Activated T-cell treated with anti-CD3 and anti-CD28 coated beads, Interleukin-2, amount 50 U/mL, for 24 hours (primary cell): ENCODE results near the gene PSMD13.
"Not testable (repeated sequence)": the region's sequence is repeated elsewhere in the genome, so short reads cannot be mapped to it uniquely, and the experiment has no call there.

ENCODE experiments used
- DNase-seq: peaks from one replicate; pipeline ENCODE4 v3.0.0-alpha.2; 2020
- H3K27ac Mint-ChIP-seq: 2 replicates; pipeline ENCODE4 v1.8.0; 2020; ENCODE audit warnings: mild to moderate bottlenecking, mixed read lengths
- H3K27me3 Mint-ChIP-seq: 2 replicates; pipeline ENCODE4 v1.8.0; 2020; ENCODE audit warnings: mixed read lengths
- H3K36me3 Mint-ChIP-seq: 2 replicates; pipeline ENCODE4 v1.8.0; 2020; ENCODE audit warnings: low read depth, mixed read lengths
- H3K4me1 Mint-ChIP-seq: 2 replicates; pipeline ENCODE4 v1.8.0; 2020; ENCODE audit warnings: low read depth, mixed read lengths
- H3K4me3 Mint-ChIP-seq: 2 replicates; pipeline ENCODE4 v1.8.0; 2020; ENCODE audit warnings: mild to moderate bottlenecking, moderate library complexity, mixed read lengths
- H3K9me3 Mint-ChIP-seq: 2 replicates; pipeline ENCODE4 v1.8.0; 2020; ENCODE audit warnings: mixed read lengths

PSMD13 gene

GRCh38 chr11:279040-279965 lies 42.5 kb downstream of the PSMD13 start:
- Mint-ChIP-seq H3K27ac (peak overlapping the region; percentile 84), H3K4me1 (peaks cover 48% of the 10 kb centered on the region), H3K27me3 (peaks cover 31% of the 10 kb centered on the region), H3K36me3 (no peaks in the 10 kb centered on the region), H3K9me3 (peaks cover 10% of the 10 kb centered on the region), H3K4me3 (peak overlapping the region; percentile 57)
- peak; percentile 50 for DNase-seq

GRCh38 chr11:279966-280705 lies 43.4 kb downstream of the PSMD13 start:
- Mint-ChIP-seq H3K9me3 (peaks cover 10% of the 10 kb centered on the region), H3K36me3 (no peaks in the 10 kb centered on the region), H3K27me3 (peaks cover 31% of the 10 kb centered on the region), H3K27ac (no peak overlapping the region), H3K4me1 (peaks cover 48% of the 10 kb centered on the region), H3K4me3 (peak overlapping the region; percentile 54)
- peak; percentile 66 for DNase-seq

GRCh38 chr11:280706-281485 lies 44.1 kb downstream of the PSMD13 start:
- Mint-ChIP-seq H3K9me3 (peaks cover 9% of the 10 kb centered on the region), H3K4me3 (peak overlapping the region; percentile 67), H3K36me3 (no peaks in the 10 kb centered on the region), H3K27me3 (peaks cover 31% of the 10 kb centered on the region), H3K4me1 (peaks cover 48% of the 10 kb centered on the region), H3K27ac (peak overlapping the region; percentile 64)
- peak; percentile 72 for DNase-seq

GRCh38 chr11:281486-282161 lies 44.8 kb downstream of the PSMD13 start:
- no peaks in the 10 kb centered on the region for H3K36me3 Mint-ChIP-seq
- H3K27me3 Mint-ChIP-seq = peaks cover 31% of the 10 kb centered on the region
- H3K9me3 Mint-ChIP-seq = peaks cover 5% of the 10 kb centered on the region
- peaks cover 47% of the 10 kb centered on the region for H3K4me1 Mint-ChIP-seq
- peak overlapping the region; percentile 41 for H3K27ac Mint-ChIP-seq
- peak overlapping the region; percentile 67 for H3K4me3 Mint-ChIP-seq
- no peak for DNase-seq

- Mint-ChIP-seq H3K9me3 (peaks cover 1% of the 10 kb centered on the region), H3K27ac (peak overlapping the region; percentile 41), H3K36me3 (no peaks in the 10 kb centered on the region), H3K4me3 (peak overlapping the region; percentile 67), H3K4me1 (peaks cover 47% of the 10 kb centered on the region), H3K27me3 (peaks cover 34% of the 10 kb centered on the region)
- DNase-seq = peak; percentile 34
These were observed 45.4 kb downstream of the PSMD13 start for GRCh38 chr11:282171-282570.

GRCh38 chr11:282630-283360 lies 46.0 kb downstream of the PSMD13 start:
- Mint-ChIP-seq H3K4me1 (peaks cover 50% of the 10 kb centered on the region), H3K36me3 (peaks cover under 1% of the 10 kb centered on the region), H3K27ac (peak overlapping the region; percentile 51)

GRCh38 chr11:283405-284104 lies 46.8 kb downstream of the PSMD13 start:
- peaks cover 49% of the 10 kb centered on the region for H3K4me1 Mint-ChIP-seq
- no peaks in the 10 kb centered on the region for H3K9me3 Mint-ChIP-seq
- H3K36me3 Mint-ChIP-seq = peaks cover 2% of the 10 kb centered on the region
- peak; percentile 34 for DNase-seq
- H3K27ac Mint-ChIP-seq = peak overlapping the region; percentile 34
- peaks cover 38% of the 10 kb centered on the region for H3K27me3 Mint-ChIP-seq
- H3K4me3 Mint-ChIP-seq = no peak overlapping the region

More at GRCh38 chr11:282630-283360, 46.0 kb downstream of the PSMD13 start:
- Mint-ChIP-seq H3K27me3 (peaks cover 36% of the 10 kb centered on the region), H3K4me3 (peak overlapping the region; percentile 67), H3K9me3 (no peaks in the 10 kb centered on the region)
- no peak for DNase-seq

GRCh38 chr11:284105-285020 lies 47.6 kb downstream of the PSMD13 start:
- Mint-ChIP-seq H3K4me3 (no peak overlapping the region), H3K9me3 (no peaks in the 10 kb centered on the region), H3K4me1 (peaks cover 47% of the 10 kb centered on the region), H3K27ac (no peak overlapping the region), H3K27me3 (peaks cover 35% of the 10 kb centered on the region), H3K36me3 (peaks cover 2% of the 10 kb centered on the region)
- DNase-seq = peak; percentile 29

GRCh38 chr11:285021-285893 lies 48.5 kb downstream of the PSMD13 start:
- Mint-ChIP-seq H3K27me3 (peaks cover 33% of the 10 kb centered on the region), H3K36me3 (peaks cover 2% of the 10 kb centered on the region), H3K9me3 (no peaks in the 10 kb centered on the region), H3K4me3 (no peak overlapping the region), H3K27ac (no peak overlapping the region), H3K4me1 (peaks cover 51% of the 10 kb centered on the region)
- peak; percentile 30 for DNase-seq

- H3K27ac Mint-ChIP-seq = no peak overlapping the region
- H3K36me3 Mint-ChIP-seq = peaks cover 2% of the 10 kb centered on the region
- H3K9me3 Mint-ChIP-seq = no peaks in the 10 kb centered on the region
- H3K4me1 Mint-ChIP-seq = peaks cover 50% of the 10 kb centered on the region
- DNase-seq = peak; percentile 23
- H3K27me3 Mint-ChIP-seq = peaks cover 30% of the 10 kb centered on the region
- H3K4me3 Mint-ChIP-seq = no peak overlapping the region
These were observed 49.1 kb downstream of the PSMD13 start for GRCh38 chr11:285894-286220.

- peaks cover 37% of the 10 kb centered on the region for H3K4me1 Mint-ChIP-seq
- peak overlapping the region; percentile 72 for H3K27ac Mint-ChIP-seq
- H3K36me3 Mint-ChIP-seq, H3K9me3 Mint-ChIP-seq: not testable (repeated sequence)
- H3K27me3 Mint-ChIP-seq = peaks cover 17% of the 10 kb centered on the region
- DNase-seq = peak; percentile 63
- H3K4me3 Mint-ChIP-seq = peak overlapping the region; percentile 82
These were observed 50.4 kb downstream of the PSMD13 start for GRCh38 chr11:286977-287820.
